Forelimb muscle (tissue), 1 donor: ENCODE results near the gene PGM5. TPM values are rescaled to one million over a fixed set of nuclear protein-coding genes. Genes with fewer than 3 reads are reported as not detected.
"Not testable (repeated sequence)": the region's sequence is repeated elsewhere in the genome, so short reads cannot be mapped to it uniquely, and the experiment has no call there.

Source experiments
- DNase-seq: peaks from one replicate; pipeline ENCODE4 v3.0.0-alpha.2; 2013; ENCODE audit warnings: low read depth
- polyA plus RNA-seq: library from polyadenylated mRNA; unstranded; fragments of 120-200 nt; gene quantifications from one replicate; pipeline ENCODE4 v1.2.1, GENCODE V29; 2013; ENCODE audit not compliant: insufficient read length

The PGM5 gene
- polyA plus RNA-seq, 1 donor = 49.0 TPM

DNA sequence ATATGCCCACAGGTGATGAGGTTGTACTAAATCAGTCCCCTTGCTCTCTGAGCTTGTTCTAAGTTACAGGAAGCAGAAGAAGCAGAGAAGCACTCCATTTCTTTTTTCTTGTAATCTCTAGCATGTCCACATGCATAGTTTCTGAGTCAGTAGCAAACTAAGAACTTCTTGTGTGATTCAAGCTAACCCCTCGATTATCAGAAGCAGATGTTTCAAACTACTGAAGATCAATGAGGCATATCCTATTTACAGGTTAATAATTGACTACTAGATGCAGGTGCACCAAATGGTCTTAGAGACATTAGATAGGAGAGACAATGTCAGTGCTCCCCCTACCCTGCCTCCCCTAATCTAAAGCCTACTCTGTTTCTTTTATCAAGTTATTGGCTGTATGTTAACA is 21.3 kb downstream of the PGM5 start:
- not testable (repeated sequence) for DNase-seq

DNA sequence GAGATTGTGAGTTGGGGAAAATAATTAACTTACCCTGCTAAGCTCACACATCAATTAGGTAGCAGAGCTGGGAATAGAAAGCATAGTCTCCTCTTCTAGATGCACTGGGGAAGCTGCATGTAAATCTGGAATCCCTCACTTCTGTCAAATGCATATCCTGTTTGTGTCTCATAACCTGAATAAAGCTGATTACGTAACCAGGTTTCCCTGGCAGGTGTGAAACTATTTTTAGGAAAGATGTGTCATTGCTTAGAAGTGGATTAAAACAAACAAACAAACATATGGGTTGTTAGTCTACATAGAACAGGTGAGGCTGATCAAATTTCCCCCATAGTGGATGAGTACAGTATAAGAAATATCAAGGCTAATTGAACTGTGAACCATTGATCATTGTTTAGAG is 27.5 kb downstream of the PGM5 start:
- DNase-seq = not testable (repeated sequence)

DNA sequence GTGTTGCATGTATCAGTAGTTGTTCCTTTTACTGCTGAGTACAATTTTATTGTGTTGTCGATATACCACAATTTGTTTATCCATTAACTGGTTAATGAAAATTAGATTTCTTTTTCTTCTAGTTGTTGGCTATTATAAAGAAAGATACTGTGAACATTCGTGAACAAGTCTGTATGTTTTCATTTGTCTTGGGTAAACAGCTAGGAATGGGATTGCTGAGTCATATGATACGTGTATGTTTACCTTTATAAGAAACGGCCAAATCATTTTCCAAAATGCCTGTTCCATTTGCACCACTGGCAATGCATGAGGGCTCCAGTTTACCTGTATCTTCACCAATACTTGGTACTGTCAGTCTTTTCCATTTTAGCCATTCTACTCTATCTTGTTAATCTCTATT is 33.1 kb downstream of the PGM5 start:
- DNase-seq = not testable (repeated sequence)

DNA sequence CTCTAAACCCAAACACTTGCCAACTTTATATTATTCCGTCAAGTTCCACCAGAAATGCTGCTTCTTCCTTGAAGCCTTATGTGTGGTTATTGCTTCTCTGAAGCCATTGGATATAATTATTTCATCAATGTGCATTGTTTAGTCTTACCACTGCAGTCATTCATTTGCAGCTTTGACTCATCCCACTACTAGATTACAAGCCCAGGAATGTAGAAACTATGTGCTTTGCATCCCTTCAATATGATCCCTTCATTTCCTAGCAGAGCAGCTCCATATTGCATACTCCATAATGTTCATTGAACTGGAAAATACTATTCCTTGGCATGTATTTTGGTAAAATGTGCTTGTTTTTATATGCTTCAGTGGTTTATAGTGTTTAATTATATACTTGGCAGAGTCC is 34.3 kb downstream of the PGM5 start:
- DNase-seq = not testable (repeated sequence)

DNA sequence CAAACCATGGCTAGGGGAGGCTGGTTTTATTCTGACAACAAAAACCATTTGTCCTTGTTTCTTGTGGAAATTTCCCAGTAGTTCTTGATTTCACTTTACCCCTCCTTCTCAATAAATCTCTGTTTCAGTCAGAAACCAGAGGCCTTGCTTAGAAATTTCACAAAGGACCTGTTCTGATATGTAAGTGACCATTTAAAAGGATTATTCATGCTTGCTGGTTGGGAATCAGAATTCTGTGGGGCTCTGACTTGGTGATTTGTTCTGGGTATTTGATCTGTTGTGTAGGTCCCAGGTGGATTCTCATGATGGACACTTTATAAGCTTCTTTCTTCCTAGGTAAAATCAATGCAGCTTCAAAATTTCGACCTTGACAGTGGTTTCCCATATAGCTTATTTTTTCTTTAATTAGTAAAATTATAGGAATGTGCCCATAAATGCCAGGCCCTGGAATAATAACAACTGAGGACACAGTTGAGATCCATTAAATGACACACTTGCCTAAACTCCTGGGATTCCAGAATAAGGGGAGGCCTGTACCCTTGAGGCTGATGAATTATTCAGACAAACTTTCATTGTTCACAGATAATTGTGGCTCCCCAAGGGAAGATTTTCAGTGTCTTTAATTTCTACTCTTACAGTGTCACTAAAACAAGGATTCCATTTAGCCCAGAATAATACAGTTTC is 40.1 kb downstream of the PGM5 start:
- DNase-seq = not testable (repeated sequence)

DNA sequence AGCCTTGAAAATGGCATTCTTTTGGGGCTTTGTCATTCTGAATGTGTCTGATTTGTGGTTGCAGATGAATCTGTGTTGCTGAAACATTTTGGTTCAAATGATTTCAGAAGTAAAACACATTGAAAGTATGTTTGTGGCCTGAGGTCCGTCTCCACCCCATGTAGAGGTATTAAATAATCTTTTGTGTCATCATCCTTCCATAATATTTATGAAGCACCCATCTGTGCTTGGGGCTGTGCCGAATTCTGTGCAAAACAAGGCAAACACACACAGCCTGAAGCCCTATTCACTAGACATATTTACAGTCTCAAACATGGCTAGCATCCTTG is 40.6 kb downstream of the PGM5 start:
- not testable (repeated sequence) for DNase-seq

- DNase-seq = not testable (repeated sequence)
These were observed 41.4 kb downstream of the PGM5 start for GRCh38 chr9:68397796-68398195.

- DNase-seq = not testable (repeated sequence)
These were observed 41.9 kb downstream of the PGM5 start for GRCh38 chr9:68398324-68398723.

DNA sequence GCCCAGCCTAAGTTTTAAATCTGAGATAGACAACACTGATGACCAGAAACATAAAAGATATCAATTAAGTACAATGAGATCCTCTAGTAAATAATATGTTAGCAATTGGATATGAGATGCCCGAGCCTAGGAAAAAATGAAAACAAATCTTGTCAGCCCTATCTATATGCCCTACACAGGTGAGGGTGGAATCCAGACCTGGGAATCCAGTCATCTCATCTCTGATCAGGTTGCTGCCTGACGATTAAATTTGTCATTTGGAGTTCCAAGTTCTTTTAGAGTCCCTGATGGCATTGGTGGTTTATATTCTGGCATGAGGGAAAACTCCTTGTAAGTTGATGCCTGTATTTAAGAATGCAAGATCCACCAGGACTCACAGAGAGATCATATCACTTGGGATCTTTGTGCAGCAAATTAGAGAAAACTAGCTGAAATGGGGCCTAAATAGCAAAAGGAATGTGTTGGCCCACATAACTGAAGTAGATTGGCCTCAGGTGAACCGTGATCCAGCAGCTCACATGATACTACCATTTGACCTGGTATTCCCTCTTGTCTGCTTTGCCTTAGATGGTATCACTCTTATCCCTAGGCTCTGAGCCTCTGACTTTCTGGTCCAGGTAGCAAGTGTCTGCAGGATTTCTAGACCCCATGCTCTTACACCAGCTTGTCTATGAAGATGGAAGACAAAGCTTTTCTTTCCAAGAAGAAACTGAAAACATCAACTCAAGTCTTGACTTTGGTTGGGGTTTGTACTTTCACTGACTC is 48.2 kb downstream of the PGM5 start:
- DNase-seq = not testable (repeated sequence)

- DNase-seq = not testable (repeated sequence)
These were observed 55.5 kb downstream of the PGM5 start for GRCh38 chr9:68411865-68412264.

DNA sequence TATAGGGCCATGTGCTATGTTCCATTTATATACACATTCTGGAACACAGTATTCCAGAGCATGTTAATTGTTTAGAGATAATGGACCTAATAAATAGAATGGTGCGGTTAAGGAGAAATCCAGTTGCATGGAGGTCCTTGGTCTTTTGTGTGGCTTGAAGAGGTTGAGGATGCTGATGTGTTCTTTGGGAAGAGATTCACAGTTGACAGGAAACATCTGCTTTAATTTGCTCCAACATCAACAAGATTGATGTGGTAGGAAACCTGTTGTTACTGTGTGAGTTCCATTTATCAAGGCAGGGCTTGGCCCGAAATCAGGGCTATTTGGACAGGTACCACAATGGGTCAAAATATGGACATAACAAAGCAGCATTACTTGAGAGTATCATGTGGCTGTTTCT is 56.3 kb downstream of the PGM5 start:
- not testable (repeated sequence) for DNase-seq

- DNase-seq = not testable (repeated sequence)
These were observed 58.7 kb downstream of the PGM5 start for GRCh38 chr9:68415065-68415464.

DNA sequence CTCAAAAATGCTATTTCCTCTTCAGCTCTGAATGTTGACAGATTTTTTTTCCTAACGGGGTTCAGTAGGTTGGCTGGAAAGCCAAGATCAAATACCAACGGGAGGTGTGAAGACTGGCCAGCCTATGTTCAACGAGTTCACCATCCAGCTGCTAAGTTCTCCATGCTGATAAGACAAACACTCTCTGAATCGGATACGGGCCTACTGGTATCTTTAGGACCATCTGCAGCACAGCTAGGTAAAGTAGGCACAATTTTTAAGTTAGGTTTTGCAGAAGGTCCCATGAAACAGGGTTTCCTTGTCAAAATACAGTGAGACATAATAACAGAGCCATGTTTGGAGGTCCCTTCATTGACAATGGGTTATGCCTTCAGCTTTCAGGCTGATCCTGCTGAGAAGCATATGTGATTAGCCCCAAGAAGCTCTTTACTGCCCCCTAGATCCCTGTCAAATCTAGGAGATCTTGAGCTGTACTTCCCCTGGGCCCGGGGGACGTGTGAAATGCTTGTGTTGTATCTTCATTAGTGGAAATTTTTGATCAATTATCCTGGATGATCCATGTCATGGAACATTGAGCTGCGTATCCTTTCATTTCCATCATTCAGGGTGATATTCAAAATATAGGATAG is 60.6 kb downstream of the PGM5 start:
- DNase-seq = no peak

GRCh38 chr9:68417762-68418161 is 61.4 kb downstream of the PGM5 start:
- DNase-seq = no peak

- no peak for DNase-seq
These were observed 61.9 kb downstream of the PGM5 start for GRCh38 chr9:68418259-68418845.

DNA sequence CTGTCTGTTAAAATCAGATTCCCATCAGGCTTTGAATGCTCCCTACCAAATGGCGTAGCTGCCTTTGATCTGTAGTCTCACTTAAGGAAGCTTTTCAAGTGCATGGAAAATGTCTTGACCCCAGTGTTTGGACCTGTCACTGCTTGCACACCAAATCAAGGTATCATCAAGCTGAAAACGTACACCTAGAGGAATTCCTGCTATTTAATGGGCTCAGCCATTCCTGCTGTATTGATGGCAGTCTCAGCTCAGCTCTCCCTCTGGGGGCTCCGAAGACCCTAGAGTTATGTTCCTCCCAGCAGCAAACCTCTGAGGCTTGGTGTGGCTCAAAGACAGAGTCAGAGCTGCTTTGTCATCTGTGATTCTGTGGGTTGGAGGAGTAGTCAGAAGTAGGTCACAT is 63.5 kb downstream of the PGM5 start:
- no peak for DNase-seq

GRCh38 chr9:68426755-68427154 is 70.3 kb downstream of the PGM5 start:
- no peak for DNase-seq

DNA sequence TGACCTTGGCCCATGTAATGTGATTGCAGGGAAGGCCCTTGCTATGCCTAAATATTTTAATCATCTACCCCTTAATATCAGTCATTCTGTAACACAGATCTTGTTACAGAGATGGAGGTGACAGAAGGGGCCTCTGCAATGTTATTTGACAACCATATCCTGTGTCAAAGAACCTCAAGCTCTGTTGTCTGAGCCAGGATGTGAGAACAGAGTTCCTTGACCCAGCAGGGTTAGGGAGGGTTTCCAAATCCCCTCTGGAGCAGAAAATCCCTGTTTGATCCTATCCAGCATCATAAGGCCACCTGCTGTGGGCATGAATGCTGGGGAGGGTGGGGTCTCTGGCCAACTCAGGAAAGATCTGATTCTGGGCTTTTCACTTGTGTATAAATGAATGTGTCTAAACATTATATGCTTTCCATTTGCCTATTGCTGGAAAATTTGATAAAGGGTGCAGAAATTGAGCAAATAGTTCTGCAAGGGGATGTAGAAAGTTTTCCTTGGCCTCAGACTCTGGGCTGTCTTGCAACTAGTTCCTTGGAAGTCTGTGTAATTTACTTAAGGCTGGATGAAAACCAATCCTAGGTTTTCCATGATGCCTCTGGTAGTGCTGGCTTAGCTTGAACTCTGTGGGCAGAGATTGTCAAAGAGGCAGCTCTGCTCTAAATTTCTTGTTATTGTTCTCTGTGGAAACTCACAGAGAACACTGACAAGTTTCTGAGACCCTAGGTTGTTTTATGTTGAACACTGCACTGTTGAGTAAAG is 71.0 kb downstream of the PGM5 start:
- no peak for DNase-seq

DNA sequence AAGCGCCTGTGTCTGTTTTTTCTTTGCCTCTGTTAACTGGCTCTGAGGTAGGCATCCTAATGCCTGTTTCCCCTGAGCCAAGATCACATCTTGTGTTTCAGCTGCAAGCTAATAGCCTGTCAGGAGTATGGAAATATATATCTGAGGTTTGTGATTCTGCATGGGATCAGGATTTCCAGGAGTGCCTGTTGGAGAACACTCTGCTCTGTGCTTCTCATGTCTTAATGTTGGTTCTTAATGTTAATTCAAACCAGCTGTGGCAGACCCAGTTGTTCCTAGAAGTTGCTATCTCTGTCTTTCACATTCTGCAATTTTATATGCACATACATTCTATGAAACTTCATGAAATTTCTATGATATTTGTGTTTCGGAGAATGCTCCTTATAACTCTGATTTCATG is 72.1 kb downstream of the PGM5 start:
- no peak for DNase-seq

GRCh38 chr9:68429631-68430030 is 73.2 kb downstream of the PGM5 start:
- DNase-seq = no peak

GRCh38 chr9:68431307-68431706 is 74.9 kb downstream of the PGM5 start:
- no peak for DNase-seq
